HT-29 (cell line): ENCODE measurements around the gene RAD51D. TPM values are rescaled to one million over a fixed set of nuclear protein-coding genes. Genes with fewer than 3 reads are reported as not detected.

Experiments
- small RNA-seq: library from RNA; depleted of rRNA; stranded (forward); fragments of <200 nt; gene quantifications from one replicate; pipeline ENCODE3, GENCODE V24; 2014
- total RNA-seq: library from RNA; depleted of rRNA; stranded (reverse); fragments of >200 nt; shearing (Covaris generic); gene quantifications from 2 replicates; pipeline ENCODE4 v1.2.3, GENCODE V29; 2014; rRNA removed

RAD51D gene
- total RNA-seq, 1 experiment from 2014 or later, result 14.9 TPM

Small RNAs within 50 kb of the gene (small RNA-seq; reads per million reads assigned to genes)
- not detected for gene AC004223.1
- not detected for gene RNU6-840P

Other genes with a start within 250 kb of the RAD51D start
- 0.61 and 0.76 TPM in 2 replicates for gene CCT6B, start 158.4 kb downstream of the RAD51D start, total RNA-seq
- 12.7 and 17.1 TPM in 2 replicates for gene ZNF830, start 158.3 kb downstream of the RAD51D start, total RNA-seq
- 107 and 110 TPM in 2 replicates for gene LIG3, start 139.3 kb downstream of the RAD51D start, total RNA-seq
- gene RFFL, start 56.2 kb downstream of the RAD51D start, total RNA-seq, result 38.6 and 46.0 TPM in 2 replicates
- gene FNDC8, start 1.8 kb upstream of the RAD51D start, total RNA-seq, result not detected in 2 replicates
- 78.8 and 97.6 TPM in 2 replicates for gene NLE1, start 22.4 kb upstream of the RAD51D start, total RNA-seq
- gene UNC45B, start 28.0 kb upstream of the RAD51D start, total RNA-seq, result not detected in 2 replicates
- not detected in 2 replicates for gene SLC35G3, start 74.5 kb upstream of the RAD51D start, total RNA-seq
- 2.0 and 3.8 TPM in 2 replicates for gene SLFN5, start 123.2 kb upstream of the RAD51D start, total RNA-seq